ENCODE results near the gene TMIGD3. TPM values are rescaled to one million over a fixed set of nuclear protein-coding genes. Genes with fewer than 3 reads are reported as not detected.

The TMIGD3 gene
- total RNA-seq, 1 experiment from 2014 or later: not detected

GRCh38 chr1:111467865-111468716 is 35.3 kb downstream of the TMIGD3 start:
- no TSS peak for BruUV-seq (replicated peaks)
- Histone ChIP-seq H2AFZ (no peak overlapping the region), H3K4me3 (no peak overlapping the region), H3K27me3 (ENCODE audit: insufficient read depth, low read depth) (no peaks in the 10 kb centered on the region), H3K4me1 (replicated peaks; ENCODE audit: insufficient read depth) (0 out of 2 replicates have a peak, but pooled peaks cover under 1% of the 10 kb centered on the region), H3K4me2 (no peak overlapping the region), H3K9me3 (ENCODE audit: insufficient read depth, low read depth) (0 out of 2 replicates have a peak, but pooled peaks cover 2% of the 10 kb centered on the region), H3K9me2 (ENCODE audit: insufficient read depth) (no peaks in the 10 kb centered on the region), H3K36me3 (ENCODE audit: low read depth) (no peaks in the 10 kb centered on the region), H4K20me1 (ENCODE audit: insufficient read depth) (0 out of 2 replicates have a peak, but pooled peaks cover 3% of the 10 kb centered on the region), H3K27ac (no peak overlapping the region), H3F3A (ENCODE audit: insufficient read depth, low read depth) (peaks cover 3% of the 10 kb centered on the region), H3K79me2 (ENCODE audit: low read depth) (no peaks in the 10 kb centered on the region)
- ChIA-PET CTCF (no interaction called here), POLR2A (ENCODE audit: unreplicated experiment) (no interaction called here)
- no peak for TF ChIP-seq EZH2 (IDR thresholded peaks at IDR 0.05; ENCODE audit: low read depth)
- TF ChIP-seq CTCF (conservative IDR thresholded peaks at IDR 0.05): no peak
- no peak for DNase-seq
- intact Hi-C loops (cut with micrococcal nuclease; ENCODE audit: unreplicated experiment): no loop called here

GRCh38 chr1:111466480-111466879 is 37.0 kb downstream of the TMIGD3 start:
- POLR2A ChIA-PET (ENCODE audit: unreplicated experiment): no interaction called here
- Histone ChIP-seq H3K4me1 (replicated peaks; ENCODE audit: insufficient read depth) (0 out of 2 replicates have a peak, but pooled peaks cover 4% of the 10 kb centered on the region), H3K9me2 (ENCODE audit: insufficient read depth) (no peaks in the 10 kb centered on the region), H3F3A (ENCODE audit: insufficient read depth, low read depth) (peaks cover 17% of the 10 kb centered on the region), H3K79me2 (ENCODE audit: low read depth) (no peaks in the 10 kb centered on the region), H2AFZ (no peak overlapping the region), H3K36me3 (ENCODE audit: low read depth) (peaks cover 12% of the 10 kb centered on the region; the same call in 1 of the 2 replicates), H3K4me2 (no peak overlapping the region), H3K4me3 (no peak overlapping the region), H3K27ac (no peak overlapping the region), H3K27me3 (ENCODE audit: insufficient read depth, low read depth) (no peaks in the 10 kb centered on the region), H3K9me3 (ENCODE audit: insufficient read depth, low read depth) (0 out of 2 replicates have a peak, but pooled peaks cover 2% of the 10 kb centered on the region), H4K20me1 (ENCODE audit: insufficient read depth) (peaks cover 12% of the 10 kb centered on the region; the same call in 1 of the 2 replicates)
- DNase-seq: no peak
- no peak for TF ChIP-seq CTCF (conservative IDR thresholded peaks at IDR 0.05)
- no peak for TF ChIP-seq EZH2 (IDR thresholded peaks at IDR 0.05; ENCODE audit: low read depth)
- CTCF ChIA-PET: no interaction called here
- no TSS peak for BruUV-seq (replicated peaks)
- intact Hi-C loops (cut with micrococcal nuclease; ENCODE audit: unreplicated experiment): no loop called here

- Histone ChIP-seq H3K4me1 (replicated peaks; ENCODE audit: insufficient read depth) (0 out of 2 replicates have a peak, but pooled peaks cover 4% of the 10 kb centered on the region), H3K4me2 (no peak overlapping the region), H3K4me3 (no peak overlapping the region), H3K9me2 (ENCODE audit: insufficient read depth) (no peaks in the 10 kb centered on the region), H2AFZ (no peak overlapping the region), H3K36me3 (ENCODE audit: low read depth) (peaks cover 19% of the 10 kb centered on the region; the same call in 1 of the 2 replicates), H3K27ac (no peak overlapping the region), H3K9me3 (ENCODE audit: insufficient read depth, low read depth) (0 out of 2 replicates have a peak, but pooled peaks cover 2% of the 10 kb centered on the region), H4K20me1 (ENCODE audit: insufficient read depth) (peaks cover 12% of the 10 kb centered on the region; the same call in 1 of the 2 replicates), H3K79me2 (ENCODE audit: low read depth) (no peaks in the 10 kb centered on the region), H3F3A (ENCODE audit: insufficient read depth, low read depth) (peaks cover 19% of the 10 kb centered on the region), H3K27me3 (ENCODE audit: insufficient read depth, low read depth) (no peaks in the 10 kb centered on the region)
- no TSS peak for BruUV-seq (replicated peaks)
- POLR2A ChIA-PET (ENCODE audit: unreplicated experiment): interaction anchor here (0.7 kb wide), 2 partner anchors 12 to 1481 kb away, joined by 4 to 11 read pairs; no protein-coding TSS in a partner anchor
- CTCF ChIA-PET: no interaction called here
- TF ChIP-seq EZH2 (IDR thresholded peaks at IDR 0.05; ENCODE audit: low read depth): no peak
- TF ChIP-seq CTCF (conservative IDR thresholded peaks at IDR 0.05): no peak
- intact Hi-C loops (cut with micrococcal nuclease; ENCODE audit: unreplicated experiment): no loop called here
- DNase-seq: no peak
Observed at GRCh38 chr1:111465754-111466153, 37.7 kb downstream of the TMIGD3 start.
